ENCODE data around the gene CBX6.

DNA sequence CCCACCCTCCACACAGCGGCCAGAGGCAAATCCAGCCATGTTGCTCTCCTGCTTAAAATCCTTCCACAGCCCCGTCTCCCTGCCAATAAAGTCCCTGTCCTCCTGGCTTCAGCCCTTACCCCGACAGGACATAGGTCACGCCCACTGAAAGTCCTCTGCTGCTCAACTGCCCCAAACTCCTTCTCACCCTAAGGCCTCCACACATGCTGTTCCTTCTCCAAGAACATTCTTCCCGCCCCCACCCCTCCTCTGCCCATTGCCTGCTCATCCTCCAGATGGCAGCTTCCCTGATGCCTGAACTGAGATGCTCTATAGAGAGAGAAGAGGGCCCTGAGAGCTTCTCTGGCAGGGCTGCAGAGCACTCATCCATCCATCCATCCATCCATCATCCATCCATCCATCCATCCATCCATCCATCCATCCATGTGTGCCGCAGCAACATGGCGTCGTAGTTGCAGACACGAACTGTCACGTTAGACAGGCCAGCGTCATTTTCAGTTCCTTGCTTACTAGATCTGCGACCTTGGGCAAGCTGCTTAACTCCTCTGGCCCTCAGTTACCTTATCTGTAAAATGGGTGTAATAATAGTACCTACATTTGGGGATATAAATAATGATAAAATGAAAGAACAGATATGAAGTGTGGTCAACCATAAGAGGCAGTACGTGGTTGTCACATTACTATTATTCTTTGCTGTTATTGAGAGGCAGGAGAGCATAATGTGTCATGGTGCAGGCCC lies 37.6 kb downstream of the CBX6 start:
- TF ChIP-seq, protein P1, sequence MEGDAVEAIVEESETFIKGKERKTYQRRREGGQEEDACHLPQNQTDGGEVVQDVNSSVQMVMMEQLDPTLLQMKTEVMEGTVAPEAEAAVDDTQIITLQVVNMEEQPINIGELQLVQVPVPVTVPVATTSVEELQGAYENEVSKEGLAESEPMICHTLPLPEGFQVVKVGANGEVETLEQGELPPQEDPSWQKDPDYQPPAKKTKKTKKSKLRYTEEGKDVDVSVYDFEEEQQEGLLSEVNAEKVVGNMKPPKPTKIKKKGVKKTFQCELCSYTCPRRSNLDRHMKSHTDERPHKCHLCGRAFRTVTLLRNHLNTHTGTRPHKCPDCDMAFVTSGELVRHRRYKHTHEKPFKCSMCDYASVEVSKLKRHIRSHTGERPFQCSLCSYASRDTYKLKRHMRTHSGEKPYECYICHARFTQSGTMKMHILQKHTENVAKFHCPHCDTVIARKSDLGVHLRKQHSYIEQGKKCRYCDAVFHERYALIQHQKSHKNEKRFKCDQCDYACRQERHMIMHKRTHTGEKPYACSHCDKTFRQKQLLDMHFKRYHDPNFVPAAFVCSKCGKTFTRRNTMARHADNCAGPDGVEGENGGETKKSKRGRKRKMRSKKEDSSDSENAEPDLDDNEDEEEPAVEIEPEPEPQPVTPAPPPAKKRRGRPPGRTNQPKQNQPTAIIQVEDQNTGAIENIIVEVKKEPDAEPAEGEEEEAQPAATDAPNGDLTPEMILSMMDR (IDR thresholded peaks at IDR 0.05) = no peak
- TF ChIP-seq TCF7L2 (IDR thresholded peaks at IDR 0.05; ENCODE audit: low read depth, low read length) (no peak), POLR2AphosphoS5 (IDR thresholded peaks at IDR 0.05; ENCODE audit: low read depth, low read length) (no peak), SIN3A (IDR thresholded peaks at IDR 0.05; ENCODE audit: borderline replicate concordance, insufficient read depth, low read depth, low read length) (no peak)
- TF ChIP-seq, protein P2, sequence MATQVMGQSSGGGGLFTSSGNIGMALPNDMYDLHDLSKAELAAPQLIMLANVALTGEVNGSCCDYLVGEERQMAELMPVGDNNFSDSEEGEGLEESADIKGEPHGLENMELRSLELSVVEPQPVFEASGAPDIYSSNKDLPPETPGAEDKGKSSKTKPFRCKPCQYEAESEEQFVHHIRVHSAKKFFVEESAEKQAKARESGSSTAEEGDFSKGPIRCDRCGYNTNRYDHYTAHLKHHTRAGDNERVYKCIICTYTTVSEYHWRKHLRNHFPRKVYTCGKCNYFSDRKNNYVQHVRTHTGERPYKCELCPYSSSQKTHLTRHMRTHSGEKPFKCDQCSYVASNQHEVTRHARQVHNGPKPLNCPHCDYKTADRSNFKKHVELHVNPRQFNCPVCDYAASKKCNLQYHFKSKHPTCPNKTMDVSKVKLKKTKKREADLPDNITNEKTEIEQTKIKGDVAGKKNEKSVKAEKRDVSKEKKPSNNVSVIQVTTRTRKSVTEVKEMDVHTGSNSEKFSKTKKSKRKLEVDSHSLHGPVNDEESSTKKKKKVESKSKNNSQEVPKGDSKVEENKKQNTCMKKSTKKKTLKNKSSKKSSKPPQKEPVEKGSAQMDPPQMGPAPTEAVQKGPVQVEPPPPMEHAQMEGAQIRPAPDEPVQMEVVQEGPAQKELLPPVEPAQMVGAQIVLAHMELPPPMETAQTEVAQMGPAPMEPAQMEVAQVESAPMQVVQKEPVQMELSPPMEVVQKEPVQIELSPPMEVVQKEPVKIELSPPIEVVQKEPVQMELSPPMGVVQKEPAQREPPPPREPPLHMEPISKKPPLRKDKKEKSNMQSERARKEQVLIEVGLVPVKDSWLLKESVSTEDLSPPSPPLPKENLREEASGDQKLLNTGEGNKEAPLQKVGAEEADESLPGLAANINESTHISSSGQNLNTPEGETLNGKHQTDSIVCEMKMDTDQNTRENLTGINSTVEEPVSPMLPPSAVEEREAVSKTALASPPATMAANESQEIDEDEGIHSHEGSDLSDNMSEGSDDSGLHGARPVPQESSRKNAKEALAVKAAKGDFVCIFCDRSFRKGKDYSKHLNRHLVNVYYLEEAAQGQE (IDR thresholded peaks at IDR 0.05; ENCODE audit: insufficient read depth in 1 of 2, low read depth in 2 of 2, low read length in 1 of 2) = no peak
